Measurements from ENCODE around the gene OLFML2A.
A peak's percentile ranks its signal among the peaks of the same experiment; 100 is the strongest.
"Not testable (repeated sequence)": the region's sequence is repeated elsewhere in the genome, so short reads cannot be mapped to it uniquely, and the experiment has no call there.

OLFML2A gene

GRCh38 chr9:124759327-124759726 lies 17.6 kb upstream of the OLFML2A start:
- no peak overlapping the region for H3K27ac ChIP-seq
- DNase-seq (ENCODE audit: low read depth, low spot score) = no peak

- no peak for DNase-seq (ENCODE audit: low read depth, low spot score)
- H3K27ac ChIP-seq = no peak overlapping the region
These were observed 16.2 kb upstream of the OLFML2A start for GRCh38 chr9:124760719-124761118.

GRCh38 chr9:124761196-124761595 lies 15.7 kb upstream of the OLFML2A start:
- H3K27ac ChIP-seq = no peak overlapping the region
- no peak for DNase-seq (ENCODE audit: low read depth, low spot score)

- DNase-seq (ENCODE audit: low read depth, low spot score) = no peak
- H3K27ac ChIP-seq = no peak overlapping the region
These were observed 15.2 kb upstream of the OLFML2A start for GRCh38 chr9:124761710-124762109.

GRCh38 chr9:124762633-124763032 lies 14.3 kb upstream of the OLFML2A start:
- DNase-seq (ENCODE audit: low read depth, low spot score) = no peak
- H3K27ac ChIP-seq = no peak overlapping the region

GRCh38 chr9:124764774-124765438 lies 12.0 kb upstream of the OLFML2A start:
- H3K27ac ChIP-seq = no peak overlapping the region
- no peak for DNase-seq (ENCODE audit: low read depth, low spot score)

- no peak for DNase-seq (ENCODE audit: low read depth, low spot score)
- no peak overlapping the region for H3K27ac ChIP-seq
These were observed 11.5 kb upstream of the OLFML2A start for GRCh38 chr9:124765439-124765835.

GRCh38 chr9:124766326-124766725 lies 10.6 kb upstream of the OLFML2A start:
- no peak for DNase-seq (ENCODE audit: low read depth, low spot score)
- no peak overlapping the region for H3K27ac ChIP-seq

GRCh38 chr9:124766815-124767554 lies 9.9 kb upstream of the OLFML2A start:
- H3K27ac ChIP-seq = no peak overlapping the region
- no peak for DNase-seq (ENCODE audit: low read depth, low spot score)

- no peak for DNase-seq (ENCODE audit: low read depth, low spot score)
- no peak overlapping the region for H3K27ac ChIP-seq
These were observed 9.1 kb upstream of the OLFML2A start for GRCh38 chr9:124767821-124768220.

GRCh38 chr9:124768334-124768733 lies 8.6 kb upstream of the OLFML2A start:
- DNase-seq (ENCODE audit: low read depth, low spot score) = no peak
- no peak overlapping the region for H3K27ac ChIP-seq

- H3K27ac ChIP-seq = peak overlapping the region; percentile 8
- DNase-seq (ENCODE audit: low read depth, low spot score) = no peak
These were observed 8.0 kb upstream of the OLFML2A start for GRCh38 chr9:124768750-124769548.

GRCh38 chr9:124769549-124770358 lies 7.2 kb upstream of the OLFML2A start:
- peak overlapping the region; percentile 8 for H3K27ac ChIP-seq
- no peak for DNase-seq (ENCODE audit: low read depth, low spot score)

GRCh38 chr9:124770359-124771020 lies 6.4 kb upstream of the OLFML2A start:
- no peak for DNase-seq (ENCODE audit: low read depth, low spot score)
- peak overlapping the region; percentile 54 for H3K27ac ChIP-seq

- peak within 1 kb of the TSS; percentile 54 for H3K27ac ChIP-seq
These were observed 5.7 kb upstream of the OLFML2A start, which contains the start of gene NR6A1 for GRCh38 chr9:124771021-124771866. TSS of gene NR6A1 (minus strand) at chr9:124771311.

GRCh38 chr9:124771867-124772679 lies 4.9 kb upstream of the OLFML2A start:
- peak overlapping the region; percentile 54 for H3K27ac ChIP-seq
- no peak for DNase-seq (ENCODE audit: low read depth, low spot score)

More at GRCh38 chr9:124771021-124771866, 5.7 kb upstream of the OLFML2A start, which contains the start of gene NR6A1:
- peak; percentile 86 for DNase-seq (ENCODE audit: low read depth, low spot score)

GRCh38 chr9:124772877-124773276 lies 4.1 kb upstream of the OLFML2A start:
- H3K27ac ChIP-seq; DNase-seq (ENCODE audit: low read depth, low spot score): not testable (repeated sequence)

Measured in epithelial cell of prostate (primary cell).